Effector CD4-positive, alpha-beta T cell (primary cell): ENCODE results near the gene SLC22A3. TPM values are rescaled to one million over a fixed set of nuclear protein-coding genes. Genes with fewer than 3 reads are reported as not detected.
"Not testable (repeated sequence)": the region's sequence is repeated elsewhere in the genome, so short reads cannot be mapped to it uniquely, and the experiment has no call there.

Experiments used
- DNase-seq: peaks from one replicate; pipeline ENCODE4 v3.0.0-alpha.2; 2020
- total RNA-seq: gene quantifications from one replicate; lab custom pipeline; 2026; lab: John Stamatoyannopoulos, UW

Gene SLC22A3
- total RNA-seq, result not detected

GRCh38 chr6:160348223-160349019 is at the start of gene SLC22A3:
SLC22A3 (plus strand) TSS chr6:160348378; CDS start chr6:160348420, 42 bp downstream.
- DNase-seq, result no peak

- no peak for DNase-seq
Measured at GRCh38 chr6:160299559-160299958, 48.6 kb upstream of the SLC22A3 start.

- no peak for DNase-seq
Measured at GRCh38 chr6:160300076-160300695, 48.0 kb upstream of the SLC22A3 start.

DNA sequence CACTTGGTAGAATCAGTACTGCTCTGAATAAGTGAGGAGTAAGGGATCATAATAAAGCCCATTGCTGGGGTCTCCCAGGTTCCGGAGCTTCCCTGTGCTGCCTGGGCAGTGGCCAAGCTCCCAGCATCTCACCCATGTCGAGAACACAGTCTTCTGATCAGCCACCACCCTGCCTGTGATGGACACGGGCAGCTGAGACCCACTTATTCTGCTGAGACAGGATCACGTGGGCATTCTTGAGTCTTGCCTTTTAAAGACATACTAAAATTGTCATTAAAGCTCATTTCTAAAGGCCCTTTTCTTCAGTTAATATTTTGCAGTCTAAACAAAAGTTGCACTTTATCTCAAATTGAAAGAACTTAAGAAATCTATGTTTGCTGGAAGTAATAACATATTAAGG is 46.8 kb upstream of the SLC22A3 start:
- DNase-seq, result no peak

GRCh38 chr6:160302431-160303082 is 45.6 kb upstream of the SLC22A3 start:
- not testable (repeated sequence) for DNase-seq

DNA sequence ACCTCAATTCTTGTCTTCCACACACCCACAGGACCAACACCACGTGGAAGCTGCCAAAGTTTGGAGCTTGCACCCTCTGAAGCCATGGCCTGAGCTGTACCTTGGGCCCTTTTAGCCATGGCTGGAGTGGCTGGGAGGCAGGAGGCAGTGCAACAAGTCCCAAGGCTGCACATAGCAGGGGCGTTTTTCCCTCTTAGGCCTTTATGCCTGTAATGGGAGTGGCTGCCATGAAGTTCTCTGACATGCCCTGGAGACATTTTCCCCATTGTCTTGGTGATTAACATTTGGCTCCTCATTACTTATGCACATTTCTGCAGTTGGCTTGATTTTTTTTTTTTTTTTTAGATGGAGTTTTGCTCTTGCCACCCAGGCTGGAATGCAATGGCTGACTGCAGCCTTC is 44.4 kb upstream of the SLC22A3 start:
- no peak for DNase-seq

- no peak for DNase-seq
Measured at GRCh38 chr6:160305926-160306713, 42.1 kb upstream of the SLC22A3 start.

DNA sequence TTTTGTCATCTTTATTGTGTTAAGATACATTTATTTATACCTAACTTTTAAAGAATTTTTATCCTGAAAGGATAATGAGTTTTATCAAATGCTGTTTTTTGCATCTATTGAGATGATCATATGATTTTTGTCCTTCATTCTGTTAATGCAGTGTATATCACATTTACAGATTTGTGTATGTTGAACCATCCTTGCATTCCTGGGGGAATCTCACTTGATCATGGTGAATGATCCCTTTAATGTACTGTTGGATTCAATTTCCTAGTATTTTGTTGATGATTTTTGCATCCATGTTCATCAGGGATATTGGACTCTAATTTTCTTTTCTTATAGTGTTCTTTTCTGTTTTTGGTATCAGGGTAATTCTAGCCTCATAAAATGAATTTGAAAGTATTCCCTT is 38.5 kb upstream of the SLC22A3 start:
- no peak for DNase-seq

GRCh38 chr6:160312900-160313299 is 35.3 kb upstream of the SLC22A3 start:
- no peak for DNase-seq

DNA sequence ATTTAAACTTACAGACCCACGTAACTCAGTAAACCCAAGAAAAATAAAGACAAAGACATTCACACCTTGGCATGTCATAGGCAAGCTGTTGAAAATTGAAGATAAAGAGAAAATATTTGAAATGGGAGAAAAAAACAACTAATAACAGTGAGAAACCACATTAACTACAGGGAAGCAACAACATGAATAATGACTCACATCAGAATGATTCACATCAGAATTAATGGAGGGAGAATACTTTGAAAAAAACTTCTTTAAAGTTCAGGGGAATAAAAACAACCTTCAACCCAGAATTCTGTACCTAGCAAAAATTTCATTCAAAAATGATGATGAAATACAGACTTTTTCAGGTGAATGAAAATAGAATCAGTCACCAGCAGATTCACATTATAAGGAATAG is 32.9 kb upstream of the SLC22A3 start:
- no peak for DNase-seq

DNA sequence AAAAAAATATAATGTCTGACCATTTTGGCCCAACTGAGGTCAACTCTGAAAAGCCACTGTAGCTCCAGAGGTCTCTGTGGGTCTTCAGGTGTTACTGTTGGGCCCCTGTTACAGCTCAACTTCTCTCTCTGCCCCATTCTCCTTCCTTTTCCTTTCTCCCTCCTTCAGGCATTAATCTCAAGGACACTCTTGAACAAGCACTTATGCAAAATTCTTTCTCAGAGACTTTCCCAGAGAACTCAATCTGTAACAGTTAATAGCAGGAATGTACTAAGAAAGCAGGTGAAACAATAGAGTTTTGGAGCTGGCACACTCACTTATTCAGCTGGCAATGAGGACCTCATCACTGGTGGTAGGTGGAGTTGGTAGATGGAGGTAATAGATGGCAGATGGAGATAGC is 31.9 kb upstream of the SLC22A3 start:
- DNase-seq, result no peak

DNA sequence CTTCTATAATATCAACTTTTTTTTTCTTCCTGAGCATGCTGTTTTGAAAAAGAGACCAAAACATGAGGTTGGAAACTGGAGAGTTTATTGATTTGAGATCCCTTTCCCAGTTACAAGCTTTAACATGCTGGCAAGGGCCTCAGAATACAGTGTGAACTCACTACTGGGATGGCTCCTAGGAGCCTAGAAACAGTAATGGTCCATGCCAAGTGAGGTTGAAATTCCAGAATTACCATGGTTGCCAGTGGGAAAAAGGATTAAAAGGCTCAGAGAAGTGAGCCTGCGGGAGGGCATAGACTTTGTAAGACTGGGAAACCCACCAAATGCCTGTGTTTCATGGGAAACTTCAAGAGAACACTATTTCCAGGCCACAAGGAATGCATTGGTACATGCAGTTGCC is 28.9 kb upstream of the SLC22A3 start:
- no peak for DNase-seq

GRCh38 chr6:160321729-160322505 is 26.3 kb upstream of the SLC22A3 start:
- DNase-seq, result no peak

- no peak for DNase-seq
Measured at GRCh38 chr6:160327981-160328380, 20.2 kb upstream of the SLC22A3 start.

- DNase-seq, result no peak
Measured at GRCh38 chr6:160328447-160328846, 19.7 kb upstream of the SLC22A3 start.

DNA sequence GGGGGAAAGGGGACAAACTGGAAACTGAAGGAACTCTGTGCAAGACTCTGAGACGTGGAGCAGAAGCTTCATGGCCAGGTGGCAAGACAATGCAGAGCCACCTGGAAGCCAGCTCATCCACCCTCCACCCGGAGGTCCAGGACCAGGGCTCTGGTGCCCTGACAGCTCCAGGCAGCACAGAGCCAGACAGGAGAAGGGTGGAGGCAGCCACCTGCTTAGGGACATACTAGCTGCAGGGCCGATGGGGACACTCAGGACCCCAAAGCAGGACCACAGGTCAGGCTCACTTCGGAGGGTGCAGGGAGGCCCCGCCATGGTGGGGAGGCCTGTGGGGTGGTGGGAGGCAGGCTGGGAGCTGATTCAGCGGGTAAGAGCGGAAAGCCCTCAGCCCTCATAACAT is 19.0 kb upstream of the SLC22A3 start:
- DNase-seq, result no peak

DNA sequence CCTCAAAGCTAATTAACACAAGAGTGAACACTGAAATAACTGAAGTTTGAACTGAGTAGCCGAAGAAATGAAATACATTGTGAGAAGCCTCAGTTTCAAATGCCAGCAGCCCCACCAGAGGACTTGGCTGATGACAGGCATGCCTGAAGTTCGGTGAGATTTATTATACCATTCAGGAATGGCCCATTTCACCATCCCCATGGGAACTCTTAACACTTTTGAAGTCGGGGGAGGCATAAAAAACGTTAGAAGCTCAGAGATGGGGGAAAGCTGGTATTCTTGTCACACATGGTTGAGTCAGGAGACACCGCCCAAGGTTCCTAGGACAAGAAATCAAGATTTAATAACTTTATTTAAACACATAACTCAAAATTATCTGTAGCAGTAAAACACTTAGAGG is 17.6 kb upstream of the SLC22A3 start:
- no peak for DNase-seq

- DNase-seq, result no peak
Measured at GRCh38 chr6:160331204-160331603, 17.0 kb upstream of the SLC22A3 start.

- DNase-seq, result no peak
Measured at GRCh38 chr6:160331753-160332152, 16.4 kb upstream of the SLC22A3 start.

DNA sequence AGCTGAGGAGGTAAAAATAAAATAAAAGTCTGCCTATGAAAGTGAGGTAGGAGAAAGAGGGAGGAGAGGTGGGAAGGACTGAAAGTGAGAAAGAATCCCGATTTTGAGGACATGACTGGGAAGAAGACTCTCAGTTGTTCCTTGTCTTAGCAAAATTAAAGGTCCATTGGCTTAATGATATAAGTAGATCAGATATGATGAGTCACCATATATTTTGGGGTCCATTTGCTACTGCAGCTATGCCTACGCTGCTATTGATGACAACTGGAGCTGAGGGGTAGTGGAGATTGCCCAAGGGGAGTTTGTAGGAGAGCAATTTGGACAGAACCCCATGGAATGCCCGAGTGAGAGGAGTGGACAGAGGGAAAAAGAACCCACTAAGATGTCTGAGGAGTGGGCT is 15.1 kb upstream of the SLC22A3 start:
- DNase-seq, result no peak

GRCh38 chr6:160333841-160334240 is 14.3 kb upstream of the SLC22A3 start:
- DNase-seq, result no peak

- DNase-seq, result no peak
Measured at GRCh38 chr6:160336200-160336599, 12.0 kb upstream of the SLC22A3 start.
